H9 (cell line): Measurements from ENCODE around the gene ADAM20. TPM values are rescaled to one million over a fixed set of nuclear protein-coding genes. Genes with fewer than 3 reads are reported as not detected.

Source experiments
- DNase-seq: peaks from one replicate; pipeline ENCODE4 v3.0.0-alpha.2; 2017
- H2AFZ ChIP-seq: one replicate; pipeline ENCODE4 v1.6.1; 2013; ENCODE audit warnings: mild to moderate bottlenecking, low read length, control low read depth, moderate library complexity
- H2AK5ac ChIP-seq: 2 replicates; pipeline ENCODE4 v1.6.1; 2013; ENCODE audit warnings: low read length, control low read depth, mixed read lengths; ENCODE audit not compliant: insufficient read length
- H2BK120ac ChIP-seq: one replicate; pipeline ENCODE4 v1.6.1; 2013; ENCODE audit warnings: low read depth, mild to moderate bottlenecking, low read length, control low read depth, inconsistent platforms; ENCODE audit not compliant: poor library complexity, severe bottlenecking
- H2BK12ac ChIP-seq: 2 replicates; pipeline ENCODE4 v1.6.1; 2013; ENCODE audit warnings: low read length, control low read depth, mixed read lengths, low read depth; ENCODE audit not compliant: insufficient read length
- H2BK15ac ChIP-seq: 2 replicates; pipeline ENCODE4 v1.6.1; 2013; ENCODE audit warnings: low read depth, low read length, control low read depth
- H2BK20ac ChIP-seq: one replicate; pipeline ENCODE4 v1.6.1; 2013; ENCODE audit warnings: low read depth, mild to moderate bottlenecking, low read length, control low read depth, inconsistent platforms; ENCODE audit not compliant: poor library complexity, severe bottlenecking
- H2BK5ac ChIP-seq: 2 replicates; pipeline ENCODE4 v1.6.1; 2013; ENCODE audit warnings: low read length, control low read depth, mixed read lengths; ENCODE audit not compliant: insufficient read length
- H3K14ac ChIP-seq: 2 replicates; pipeline ENCODE4 v1.6.1; 2013; ENCODE audit warnings: low read length, control low read depth; ENCODE audit not compliant: insufficient read depth
- H3K18ac ChIP-seq: 2 replicates; pipeline ENCODE4 v1.6.1; 2013; ENCODE audit warnings: low read depth, mild to moderate bottlenecking, mixed read lengths, low read length, control low read depth; ENCODE audit not compliant: insufficient read length
- H3K23ac ChIP-seq: 2 replicates; pipeline ENCODE4 v1.6.1; 2013; ENCODE audit warnings: low read length, control low read depth, mixed read lengths, low read depth; ENCODE audit not compliant: insufficient read length
- H3K23me2 ChIP-seq: 2 replicates; pipeline ENCODE4 v1.6.1; 2013; ENCODE audit warnings: low read depth, mild to moderate bottlenecking, mixed read lengths, low read length, control low read depth; ENCODE audit not compliant: insufficient read length, poor library complexity, severe bottlenecking
- H3K27ac ChIP-seq: 2 replicates; pipeline ENCODE4 v1.5.1; 2013; ENCODE audit warnings: low read length, control low read depth, mixed read lengths, low read depth; ENCODE audit not compliant: insufficient read length
- H3K27me3 ChIP-seq: 2 replicates; pipeline ENCODE4 v1.6.1; 2013; ENCODE audit warnings: low read length, control low read depth, inconsistent platforms; ENCODE audit not compliant: insufficient read depth
- H3K4ac ChIP-seq: 2 replicates; pipeline ENCODE4 v1.6.1; 2013; ENCODE audit warnings: low read depth, mild to moderate bottlenecking, control low read depth, inconsistent platforms, low read length, moderate library complexity
- H3K4me1 ChIP-seq: 2 replicates; pipeline ENCODE4 v1.6.1; 2013; ENCODE audit warnings: low read length, control low read depth, inconsistent platforms; ENCODE audit not compliant: insufficient read depth
- H3K4me2 ChIP-seq: 2 replicates; pipeline ENCODE4 v1.6.1; 2013; ENCODE audit warnings: low read length, control low read depth, mixed read lengths; ENCODE audit not compliant: insufficient read length, insufficient read depth
- H3K56ac ChIP-seq: 2 replicates; pipeline ENCODE4 v1.6.1; 2013; ENCODE audit warnings: low read depth, mild to moderate bottlenecking, mixed read lengths, low read length, control low read depth; ENCODE audit not compliant: insufficient read length
- H3K79me1 ChIP-seq: 2 replicates; pipeline ENCODE4 v1.6.1; 2013; ENCODE audit warnings: low read depth, mild to moderate bottlenecking, moderate library complexity, low read length, control low read depth, inconsistent platforms; ENCODE audit not compliant: insufficient read depth, poor library complexity, severe bottlenecking
- H3K79me2 ChIP-seq: 2 replicates; pipeline ENCODE4 v1.6.1; 2013; ENCODE audit warnings: low read length, control low read depth, inconsistent platforms; ENCODE audit not compliant: insufficient read depth
- H3K9ac ChIP-seq: 2 replicates; pipeline ENCODE4 v1.6.1; 2013; ENCODE audit warnings: low read length, control low read depth, mixed read lengths; ENCODE audit not compliant: insufficient read length; ENCODE audit errors: extremely low read depth
- H3K9me3 ChIP-seq: one replicate; pipeline ENCODE4 v1.6.1; 2013; ENCODE audit warnings: low read depth, low read length, inconsistent platforms; ENCODE audit not compliant: control insufficient read depth
- H3T11ph ChIP-seq: one replicate; pipeline ENCODE4 v1.6.1; 2013; ENCODE audit warnings: mild to moderate bottlenecking, low read length, control low read depth, inconsistent platforms
- H4K20me1 ChIP-seq: one replicate; pipeline ENCODE4 v1.6.1; 2013; ENCODE audit not compliant: control insufficient read depth, insufficient read length, insufficient read depth
- H4K5ac ChIP-seq: 2 replicates; pipeline ENCODE4 v1.6.1; 2013; ENCODE audit warnings: low read depth, mild to moderate bottlenecking, mixed read lengths, low read length, control low read depth; ENCODE audit not compliant: insufficient read length
- H4K8ac ChIP-seq: replicated peaks from 2 replicates; pipeline ENCODE4 v1.6.1; 2013; ENCODE audit warnings: low read length, control low read depth, mixed read lengths, low read depth; ENCODE audit not compliant: insufficient read length
- H4K91ac ChIP-seq: 2 replicates; pipeline ENCODE4 v1.6.1; 2013; ENCODE audit warnings: low read depth, mild to moderate bottlenecking, moderate library complexity, mixed read lengths, low read length, control low read depth; ENCODE audit not compliant: insufficient read length
- H3K27ac Mint-ChIP-seq, 3 experiments: 2 replicates in 2 of 3; 3 replicates in 1 of 3; pipeline ENCODE4 v1.8.0; 2020 to 2021; ENCODE audit warnings: mixed read lengths in 3 of 3, mild to moderate bottlenecking in 1 of 3, moderate library complexity in 1 of 3
- H3K27me3 Mint-ChIP-seq: 2 replicates; pipeline ENCODE4 v1.8.0; 2021; ENCODE audit warnings: low read depth, mild to moderate bottlenecking, moderate library complexity, mixed read lengths
- H3K36me3 Mint-ChIP-seq, 3 experiments: 2 replicates in 2 of 3; 3 replicates in 1 of 3; pipeline ENCODE4 v1.8.0; 2020 to 2021; ENCODE audit warnings: low read depth in 3 of 3, mixed read lengths in 3 of 3; ENCODE audit not compliant: insufficient read depth in 1 of 3
- H3K4me1 Mint-ChIP-seq, 2 experiments: 2 replicates each; pipeline ENCODE4 v1.8.0; 2020; ENCODE audit warnings: mixed read lengths in 2 of 2
- H3K4me3 Mint-ChIP-seq, 2 experiments: 2 replicates in 1 of 2; 3 replicates in 1 of 2; pipeline ENCODE4 v1.8.0; 2020 to 2021; ENCODE audit warnings: mild to moderate bottlenecking in 2 of 2, mixed read lengths in 2 of 2, moderate library complexity in 1 of 2
- H3K9me3 Mint-ChIP-seq, 2 experiments: 2 replicates in 1 of 2; 3 replicates in 1 of 2; pipeline ENCODE4 v1.8.0; 2020; ENCODE audit warnings: mild to moderate bottlenecking in 2 of 2, mixed read lengths in 2 of 2, moderate library complexity in 1 of 2
- total RNA-seq: library from RNA; stranded (reverse); gene quantifications from 2 replicates; pipeline ENCODE4 v1.2.1, GENCODE V29; 2021
- TF ChIP-seq, protein P1 (sequence below): fragments of 200-600 bp; sonication (generic); conservative IDR thresholded peaks from 3 replicates; pipeline ENCODE4 v1.8.0; 2021; ENCODE audit warnings: antibody characterized with exemption, mild to moderate bottlenecking

Gene ADAM20
- total RNA-seq, 1 experiment from 2014 or later: 0.28 TPM

DNA sequence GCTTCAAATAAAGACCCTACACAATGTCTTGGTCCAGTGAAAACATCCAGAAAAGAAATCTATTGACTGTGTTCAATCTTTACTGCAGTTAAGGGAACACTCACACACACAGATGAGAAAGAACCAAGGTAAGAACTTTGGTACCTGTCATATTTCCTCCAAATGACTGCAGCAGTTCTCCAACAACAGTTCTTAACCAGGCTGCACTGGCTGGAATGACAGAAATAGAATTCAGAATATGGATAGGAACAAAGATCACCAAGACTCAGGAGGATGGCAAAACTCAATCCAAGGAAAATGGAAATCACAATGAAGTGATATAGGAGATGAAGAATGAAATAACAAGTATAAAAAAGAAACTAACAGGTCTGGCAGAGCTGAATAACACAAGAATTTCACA lies 36.6 kb downstream of the ADAM20 start:
- peaks cover 15 to 25% (median 19%) of the 10 kb centered on the region in 3 experiments for H3K36me3 Mint-ChIP-seq
- no peak overlapping the region for H4K8ac ChIP-seq
- DNase-seq: no peak
- no peaks in the 10 kb centered on the region for H4K20me1 ChIP-seq
- no peak overlapping the region for H3K23ac ChIP-seq
- no peak overlapping the region for H3K4me2 ChIP-seq
- no peak overlapping the region for H4K91ac ChIP-seq
- H3K9ac ChIP-seq: no peak overlapping the region
- H3K4ac ChIP-seq: no peak overlapping the region
- no peaks in the 10 kb centered on the region for H3K79me2 ChIP-seq
- H3K27me3 Mint-ChIP-seq: peaks cover 2% of the 10 kb centered on the region; the same call in 1 of the 2 replicates
- no peaks in the 10 kb centered on the region for H3K27me3 ChIP-seq
- no peaks in the 10 kb centered on the region for H3K79me1 ChIP-seq
- H3K27ac ChIP-seq: no peak overlapping the region
- H3K56ac ChIP-seq: no peak overlapping the region
- H3K4me1 Mint-ChIP-seq: no peaks in the 10 kb centered on the region
- no peak overlapping the region for H2BK15ac ChIP-seq
- H3K27ac Mint-ChIP-seq: no peak overlapping the region
- no peak overlapping the region for H2AFZ ChIP-seq
- H2BK20ac ChIP-seq: no peak overlapping the region
- H2AK5ac ChIP-seq: no peak overlapping the region
- TF ChIP-seq, protein P1, sequence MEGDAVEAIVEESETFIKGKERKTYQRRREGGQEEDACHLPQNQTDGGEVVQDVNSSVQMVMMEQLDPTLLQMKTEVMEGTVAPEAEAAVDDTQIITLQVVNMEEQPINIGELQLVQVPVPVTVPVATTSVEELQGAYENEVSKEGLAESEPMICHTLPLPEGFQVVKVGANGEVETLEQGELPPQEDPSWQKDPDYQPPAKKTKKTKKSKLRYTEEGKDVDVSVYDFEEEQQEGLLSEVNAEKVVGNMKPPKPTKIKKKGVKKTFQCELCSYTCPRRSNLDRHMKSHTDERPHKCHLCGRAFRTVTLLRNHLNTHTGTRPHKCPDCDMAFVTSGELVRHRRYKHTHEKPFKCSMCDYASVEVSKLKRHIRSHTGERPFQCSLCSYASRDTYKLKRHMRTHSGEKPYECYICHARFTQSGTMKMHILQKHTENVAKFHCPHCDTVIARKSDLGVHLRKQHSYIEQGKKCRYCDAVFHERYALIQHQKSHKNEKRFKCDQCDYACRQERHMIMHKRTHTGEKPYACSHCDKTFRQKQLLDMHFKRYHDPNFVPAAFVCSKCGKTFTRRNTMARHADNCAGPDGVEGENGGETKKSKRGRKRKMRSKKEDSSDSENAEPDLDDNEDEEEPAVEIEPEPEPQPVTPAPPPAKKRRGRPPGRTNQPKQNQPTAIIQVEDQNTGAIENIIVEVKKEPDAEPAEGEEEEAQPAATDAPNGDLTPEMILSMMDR: no peak
- H3K14ac ChIP-seq: no peak overlapping the region
- no peak overlapping the region for H4K5ac ChIP-seq
- H3K23me2 ChIP-seq: no peaks in the 10 kb centered on the region
- H3K4me1 ChIP-seq: no peaks in the 10 kb centered on the region
- H3K4me3 Mint-ChIP-seq: no peak overlapping the region
- H2BK120ac ChIP-seq: no peak overlapping the region
- no peak overlapping the region for H3K18ac ChIP-seq
- no peak overlapping the region for H2BK12ac ChIP-seq
- no peak overlapping the region for H3T11ph ChIP-seq
- H3K9me3 ChIP-seq: no peaks in the 10 kb centered on the region
- no peak overlapping the region for H2BK5ac ChIP-seq
- peaks cover 55 to 58% of the 10 kb centered on the region in 2 experiments for H3K9me3 Mint-ChIP-seq
